ENCODE data around the gene PHC2. TPM values are rescaled to one million over a fixed set of nuclear protein-coding genes. Genes with fewer than 3 reads are reported as not detected.

PHC2 gene
- total RNA-seq, 4 donors from 2014 or later: 118 to 164 (median 139) TPM

GRCh38 chr1:33379631-33380354 lies 51.1 kb downstream of the PHC2 start:
- TF ChIP-seq, protein P1, sequence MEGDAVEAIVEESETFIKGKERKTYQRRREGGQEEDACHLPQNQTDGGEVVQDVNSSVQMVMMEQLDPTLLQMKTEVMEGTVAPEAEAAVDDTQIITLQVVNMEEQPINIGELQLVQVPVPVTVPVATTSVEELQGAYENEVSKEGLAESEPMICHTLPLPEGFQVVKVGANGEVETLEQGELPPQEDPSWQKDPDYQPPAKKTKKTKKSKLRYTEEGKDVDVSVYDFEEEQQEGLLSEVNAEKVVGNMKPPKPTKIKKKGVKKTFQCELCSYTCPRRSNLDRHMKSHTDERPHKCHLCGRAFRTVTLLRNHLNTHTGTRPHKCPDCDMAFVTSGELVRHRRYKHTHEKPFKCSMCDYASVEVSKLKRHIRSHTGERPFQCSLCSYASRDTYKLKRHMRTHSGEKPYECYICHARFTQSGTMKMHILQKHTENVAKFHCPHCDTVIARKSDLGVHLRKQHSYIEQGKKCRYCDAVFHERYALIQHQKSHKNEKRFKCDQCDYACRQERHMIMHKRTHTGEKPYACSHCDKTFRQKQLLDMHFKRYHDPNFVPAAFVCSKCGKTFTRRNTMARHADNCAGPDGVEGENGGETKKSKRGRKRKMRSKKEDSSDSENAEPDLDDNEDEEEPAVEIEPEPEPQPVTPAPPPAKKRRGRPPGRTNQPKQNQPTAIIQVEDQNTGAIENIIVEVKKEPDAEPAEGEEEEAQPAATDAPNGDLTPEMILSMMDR (IDR thresholded peaks at IDR 0.05; ENCODE audit: low read depth): no peak

DNA sequence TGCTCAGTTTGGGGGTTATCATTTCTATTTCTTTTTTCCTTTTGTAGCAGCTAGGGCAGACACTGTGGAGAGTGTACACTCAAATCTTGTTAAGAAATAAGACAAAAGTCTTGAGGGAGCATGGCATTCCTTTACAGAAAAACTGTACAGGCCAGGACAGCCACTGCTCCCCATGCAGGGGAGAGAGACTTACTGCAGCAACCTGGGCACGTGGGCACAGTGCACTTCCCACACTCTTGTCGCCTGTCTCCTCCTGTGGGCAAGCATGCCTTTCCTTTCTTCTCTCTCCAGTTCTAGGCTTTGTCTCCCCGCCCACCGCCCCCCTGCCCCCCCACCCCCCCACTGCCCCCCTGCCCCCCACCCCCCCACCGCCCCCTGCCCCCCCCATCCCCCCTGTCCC lies 51.9 kb downstream of the PHC2 start:
- TF ChIP-seq, protein P1 (IDR thresholded peaks at IDR 0.05; ENCODE audit: low read depth): no peak

- TF ChIP-seq, protein P1 (IDR thresholded peaks at IDR 0.05; ENCODE audit: low read depth): no peak
Measured at GRCh38 chr1:33378524-33378923, 52.4 kb downstream of the PHC2 start.

DNA sequence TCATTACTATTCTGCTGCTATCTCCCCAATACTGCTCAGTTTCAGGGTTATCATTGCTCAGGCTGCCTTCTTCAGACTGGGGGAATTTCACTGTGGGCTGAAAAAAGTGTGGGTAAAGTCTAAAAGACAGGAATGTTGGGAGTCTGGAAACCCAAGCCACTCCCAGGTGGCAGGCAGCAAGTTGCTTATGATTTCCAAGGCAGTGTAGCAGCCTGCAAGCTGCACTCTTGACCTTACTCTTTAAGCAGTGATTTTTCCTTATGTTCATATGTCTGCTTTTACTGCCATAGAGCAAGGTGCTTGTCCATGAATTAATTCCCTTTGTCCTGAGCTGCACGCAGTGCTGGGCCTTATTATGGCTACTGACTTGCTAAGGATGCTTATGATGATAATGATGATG lies 53.1 kb downstream of the PHC2 start:
- TF ChIP-seq, protein P1 (IDR thresholded peaks at IDR 0.05; ENCODE audit: low read depth): no peak

- TF ChIP-seq, protein P1 (IDR thresholded peaks at IDR 0.05; ENCODE audit: low read depth): no peak
Measured at GRCh38 chr1:33377013-33377412, 53.9 kb downstream of the PHC2 start.

- TF ChIP-seq, protein P1 (IDR thresholded peaks at IDR 0.05; ENCODE audit: low read depth): no peak
Measured at GRCh38 chr1:33375316-33375715, 55.6 kb downstream of the PHC2 start.

GRCh38 chr1:33374336-33375105 lies 56.4 kb downstream of the PHC2 start:
- TF ChIP-seq, protein P1 (IDR thresholded peaks at IDR 0.05; ENCODE audit: low read depth): no peak

Measured in subcutaneous adipose tissue (tissue), 4 donors.